SJSA1 (cell line): ENCODE data around the gene CFAP97D1. TPM values are rescaled to one million over a fixed set of nuclear protein-coding genes. Genes with fewer than 3 reads are reported as not detected.
"Not testable (repeated sequence)": the region's sequence is repeated elsewhere in the genome, so short reads cannot be mapped to it uniquely, and the experiment has no call there.

Experiments
- DNase-seq, 2 experiments: peaks; one replicate each; pipeline ENCODE4 v3.0.0-alpha.2; 2015 to 2020; ENCODE audit warnings: low spot score in 2 of 2, low read depth in 1 of 2
- H3K27ac ChIP-seq: fragments of 250-450 bp; sonication (Bioruptor Pico); 2 replicates; pipeline ENCODE4 v1.5.1; 2020; ENCODE audit warnings: mild to moderate bottlenecking, moderate library complexity
- H3K27me3 ChIP-seq: fragments of 250-450 bp; sonication (Bioruptor Pico); replicated peaks from 2 replicates; pipeline ENCODE4 v1.5.1; 2020; ENCODE audit warnings: mild to moderate bottlenecking, moderate library complexity
- H3K36me3 ChIP-seq: fragments of 250-450 bp; sonication (Bioruptor Pico); 2 replicates; pipeline ENCODE4 v1.5.1; 2020; ENCODE audit warnings: mild to moderate bottlenecking
- H3K4me1 ChIP-seq: fragments of 250-450 bp; sonication (Bioruptor Pico); replicated peaks from 2 replicates; pipeline ENCODE4 v1.6.1; 2021; ENCODE audit warnings: mild to moderate bottlenecking
- H3K4me3 ChIP-seq: fragments of 250-450 bp; sonication (Bioruptor Pico); 2 replicates; pipeline ENCODE4 v1.5.1; 2020; ENCODE audit warnings: mild to moderate bottlenecking
- H3K9me3 ChIP-seq: fragments of 250-450 bp; sonication (Bioruptor Pico); replicated peaks from 2 replicates; pipeline ENCODE4 v1.5.1; 2020; ENCODE audit warnings: mild to moderate bottlenecking
- total RNA-seq: library from RNA; depleted of rRNA; stranded (reverse); fragments of >200 nt; shearing (Covaris generic); gene quantifications from 2 replicates; pipeline ENCODE4 v1.2.3, GENCODE V29; 2014

CFAP97D1 gene
- total RNA-seq, 1 experiment from 2014 or later = not detected

DNA sequence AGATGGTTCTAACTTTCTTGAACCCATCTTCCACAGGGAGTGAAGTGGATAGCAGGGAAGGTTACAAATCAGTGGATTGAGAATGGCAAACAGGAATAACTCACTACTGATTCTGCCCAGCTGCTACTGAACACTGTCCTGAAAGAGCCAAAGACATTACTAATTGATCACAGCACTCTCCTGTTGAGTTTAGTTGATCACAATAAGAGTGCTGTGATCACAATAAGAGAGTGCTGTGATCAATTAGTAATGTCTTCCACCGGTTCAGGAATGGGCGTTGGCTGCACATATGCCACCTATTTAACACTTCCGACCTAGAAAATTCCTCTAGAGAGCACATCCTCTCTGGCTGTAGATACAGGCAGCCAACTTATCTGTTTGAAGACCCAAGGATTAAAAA lies 11.4 kb downstream of the CFAP97D1 start:
- Histone ChIP-seq H3K9me3 (no peaks in the 10 kb centered on the region), H3K27me3 (0 out of 2 replicates have a peak, but pooled peaks cover 6% of the 10 kb centered on the region), H3K36me3 (no peaks in the 10 kb centered on the region), H3K4me1 (0 out of 2 replicates have a peak, but pooled peaks cover 4% of the 10 kb centered on the region), H3K4me3 (no peak overlapping the region), H3K27ac (no peak overlapping the region)
- DNase-seq = no peak

DNA sequence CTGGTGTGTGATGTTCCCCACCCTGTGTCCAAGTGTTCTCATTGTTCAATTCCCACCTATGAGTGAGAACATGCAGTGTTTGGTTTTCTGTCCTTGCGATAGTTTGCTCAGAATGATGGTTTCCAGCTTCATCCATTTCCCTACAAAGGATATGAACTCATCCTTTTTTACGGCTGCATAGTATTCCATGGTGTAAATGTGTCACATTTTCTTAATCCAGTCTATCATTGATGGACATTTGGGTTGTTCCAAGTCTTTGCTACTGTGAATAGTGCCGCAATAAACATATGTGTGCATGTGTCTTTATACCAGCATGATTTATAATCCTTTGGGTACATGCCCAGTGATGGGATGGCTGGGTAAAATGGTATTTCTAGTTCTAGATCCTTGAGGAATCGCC lies 12.4 kb downstream of the CFAP97D1 start:
- not testable (repeated sequence) for H3K9me3 ChIP-seq, H3K4me3 ChIP-seq, H3K4me1 ChIP-seq, DNase-seq, H3K27me3 ChIP-seq, H3K27ac ChIP-seq, H3K36me3 ChIP-seq

DNA sequence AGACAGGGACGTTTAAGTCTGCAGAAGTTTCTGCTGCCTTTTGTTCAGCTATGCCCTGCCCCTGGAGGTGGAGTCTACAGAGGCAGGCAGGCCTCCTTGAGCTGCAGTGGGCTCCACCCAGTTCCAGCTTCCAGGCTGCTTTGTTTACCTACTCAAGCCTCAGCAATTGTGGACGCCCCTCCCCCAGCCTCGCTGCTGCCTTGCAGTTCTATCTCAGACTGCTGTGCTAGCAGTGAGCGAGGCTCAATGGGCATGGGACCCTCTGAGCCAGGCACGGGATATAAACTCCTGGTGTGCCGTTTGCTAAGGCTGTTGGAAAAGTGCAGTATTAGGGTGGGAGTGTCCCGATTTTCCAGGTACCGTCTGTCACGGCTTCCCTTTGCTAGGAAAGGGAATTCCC lies 17.8 kb downstream of the CFAP97D1 start:
- H3K36me3 ChIP-seq, H3K27ac ChIP-seq, H3K4me1 ChIP-seq, H3K9me3 ChIP-seq, DNase-seq, H3K4me3 ChIP-seq, H3K27me3 ChIP-seq: not testable (repeated sequence)

GRCh38 chr17:43799047-43799446 lies 18.8 kb downstream of the CFAP97D1 start:
- 0 out of 2 replicates have a peak, but pooled peaks cover 6% of the 10 kb centered on the region for H3K27me3 ChIP-seq
- H3K4me3 ChIP-seq = no peak overlapping the region
- 0 out of 2 replicates have a peak, but pooled peaks cover 3% of the 10 kb centered on the region for H3K36me3 ChIP-seq
- no peaks in the 10 kb centered on the region for H3K9me3 ChIP-seq
- no peak for DNase-seq
- no peak overlapping the region for H3K27ac ChIP-seq
- H3K4me1 ChIP-seq = no peaks in the 10 kb centered on the region

GRCh38 chr17:43800736-43801135 lies 20.5 kb downstream of the CFAP97D1 start:
- Histone ChIP-seq H3K4me3 (no peak overlapping the region), H3K4me1 (no peaks in the 10 kb centered on the region), H3K36me3 (peaks cover 7% of the 10 kb centered on the region; the same call in 1 of the 2 replicates), H3K9me3 (no peaks in the 10 kb centered on the region), H3K27ac (no peak overlapping the region), H3K27me3 (0 out of 2 replicates have a peak, but pooled peaks cover under 1% of the 10 kb centered on the region)
- DNase-seq = no peak

DNA sequence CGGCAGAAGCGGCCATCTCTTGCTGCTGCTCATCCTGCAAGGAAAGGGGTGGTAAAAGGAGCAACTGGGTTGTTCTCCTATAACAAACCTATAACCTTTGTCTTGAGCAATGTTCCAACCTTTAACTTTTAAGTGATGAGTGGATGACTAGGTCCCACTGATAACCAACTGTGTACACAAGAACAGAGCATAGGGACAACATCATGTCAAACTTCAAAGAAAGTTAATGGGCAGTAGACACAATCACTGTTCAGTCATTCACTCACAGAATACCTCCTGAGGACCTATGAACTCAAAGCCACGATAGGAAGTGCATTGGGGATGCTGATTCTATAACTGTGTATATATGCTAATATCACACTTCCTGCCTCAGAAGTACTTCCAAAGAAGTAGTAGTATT lies 21.6 kb downstream of the CFAP97D1 start:
- no peak overlapping the region for H3K27ac ChIP-seq
- DNase-seq = no peak
- H3K27me3 ChIP-seq = no peaks in the 10 kb centered on the region

DNA sequence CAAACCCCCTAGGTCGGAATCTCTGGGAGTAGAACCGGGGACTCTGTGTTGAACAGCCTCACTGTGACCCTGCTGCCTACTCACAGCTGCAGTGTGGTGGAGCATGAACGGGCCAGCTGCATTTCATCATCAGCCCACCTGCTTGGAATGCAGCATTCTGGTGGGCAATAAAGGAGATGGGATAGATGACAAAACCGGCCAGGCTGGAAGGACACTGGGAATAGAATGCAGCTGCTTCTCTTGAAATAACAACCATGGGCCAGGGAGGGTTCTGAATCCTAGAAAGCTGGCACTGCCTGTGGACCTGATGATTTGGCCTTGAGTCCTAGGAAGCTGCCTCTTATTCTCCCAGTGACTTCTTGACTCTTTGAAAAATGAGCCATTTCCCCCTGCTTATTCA lies 23.5 kb downstream of the CFAP97D1 start:
- no peak overlapping the region for H3K27ac ChIP-seq
- DNase-seq = no peak
- H3K27me3 ChIP-seq = no peaks in the 10 kb centered on the region
- H3K4me1 ChIP-seq = no peaks in the 10 kb centered on the region
- no peak overlapping the region for H3K4me3 ChIP-seq
- no peaks in the 10 kb centered on the region for H3K9me3 ChIP-seq
- peaks cover 14% of the 10 kb centered on the region for H3K36me3 ChIP-seq

More for the DNA sequence above, 21.6 kb downstream of the CFAP97D1 start:
- Histone ChIP-seq H3K36me3 (peaks cover 7% of the 10 kb centered on the region; the same call in 1 of the 2 replicates), H3K9me3 (no peaks in the 10 kb centered on the region), H3K4me3 (no peak overlapping the region), H3K4me1 (no peaks in the 10 kb centered on the region)

- no peak for DNase-seq
- Histone ChIP-seq H3K9me3 (no peaks in the 10 kb centered on the region), H3K36me3 (peaks cover 14% of the 10 kb centered on the region), H3K27ac (no peak overlapping the region), H3K4me1 (no peaks in the 10 kb centered on the region), H3K27me3 (no peaks in the 10 kb centered on the region), H3K4me3 (no peak overlapping the region)
Observed at GRCh38 chr17:43805117-43805516, 24.9 kb downstream of the CFAP97D1 start.

DNA sequence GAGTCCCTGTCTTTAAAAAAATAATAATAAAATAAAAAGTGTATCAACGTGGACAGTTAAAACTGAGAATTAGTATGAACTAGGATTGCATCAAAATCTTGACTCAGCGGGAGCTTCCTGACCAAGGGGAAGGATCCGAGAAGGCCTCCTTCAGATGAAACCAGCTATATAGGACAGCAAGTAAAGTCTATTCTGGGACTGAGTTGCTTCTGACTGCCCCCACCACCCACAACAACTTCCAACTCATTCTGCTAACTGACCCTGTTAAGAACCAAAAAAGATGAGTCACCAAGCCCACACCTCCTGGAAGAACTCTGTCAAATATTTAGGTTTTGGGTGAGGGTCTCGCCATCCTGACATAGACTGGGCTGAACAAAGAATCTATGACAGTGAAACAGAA lies 27.8 kb downstream of the CFAP97D1 start:
- Histone ChIP-seq H3K27me3 (no peaks in the 10 kb centered on the region), H3K9me3 (no peaks in the 10 kb centered on the region), H3K27ac (no peak overlapping the region), H3K36me3 (peaks cover 13% of the 10 kb centered on the region), H3K4me3 (no peak overlapping the region), H3K4me1 (no peaks in the 10 kb centered on the region)
- no peak for DNase-seq

GRCh38 chr17:43809121-43809520 lies 28.9 kb downstream of the CFAP97D1 start:
- Histone ChIP-seq H3K27me3 (no peaks in the 10 kb centered on the region), H3K36me3 (peaks cover 20% of the 10 kb centered on the region), H3K4me1 (no peaks in the 10 kb centered on the region), H3K27ac (no peak overlapping the region), H3K4me3 (no peak overlapping the region), H3K9me3 (no peaks in the 10 kb centered on the region)
- no peak for DNase-seq

DNA sequence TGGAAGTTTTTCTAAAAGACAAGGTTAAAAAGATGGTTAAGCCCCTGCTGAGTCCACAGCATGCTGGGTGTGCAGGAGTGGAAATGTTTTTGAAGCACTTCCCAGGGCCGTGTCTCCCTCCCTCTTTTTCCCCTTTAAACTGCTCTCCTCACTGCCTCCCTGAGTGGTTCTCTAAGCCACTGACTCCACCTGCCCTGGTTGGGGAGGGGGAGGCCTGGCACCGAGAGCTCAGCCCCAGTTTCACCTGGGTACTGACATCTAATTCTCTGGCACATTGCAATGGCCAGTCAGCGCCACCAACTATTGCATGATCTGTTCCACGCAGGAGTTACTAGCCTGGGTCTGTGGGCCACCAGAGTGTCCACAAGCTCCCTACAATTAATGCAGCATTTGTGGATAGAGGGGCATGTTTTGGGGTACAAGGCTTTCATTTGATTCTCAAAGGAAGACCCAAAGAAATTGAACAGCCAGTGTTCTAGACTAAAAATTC lies 30.0 kb downstream of the CFAP97D1 start:
- peaks cover 8% of the 10 kb centered on the region for H3K4me1 ChIP-seq
- H3K27me3 ChIP-seq = no peaks in the 10 kb centered on the region
- H3K9me3 ChIP-seq = no peaks in the 10 kb centered on the region
- no peak for DNase-seq
- H3K27ac ChIP-seq = no peak overlapping the region
- peaks cover 21% of the 10 kb centered on the region for H3K36me3 ChIP-seq
- no peak overlapping the region for H3K4me3 ChIP-seq

DNA sequence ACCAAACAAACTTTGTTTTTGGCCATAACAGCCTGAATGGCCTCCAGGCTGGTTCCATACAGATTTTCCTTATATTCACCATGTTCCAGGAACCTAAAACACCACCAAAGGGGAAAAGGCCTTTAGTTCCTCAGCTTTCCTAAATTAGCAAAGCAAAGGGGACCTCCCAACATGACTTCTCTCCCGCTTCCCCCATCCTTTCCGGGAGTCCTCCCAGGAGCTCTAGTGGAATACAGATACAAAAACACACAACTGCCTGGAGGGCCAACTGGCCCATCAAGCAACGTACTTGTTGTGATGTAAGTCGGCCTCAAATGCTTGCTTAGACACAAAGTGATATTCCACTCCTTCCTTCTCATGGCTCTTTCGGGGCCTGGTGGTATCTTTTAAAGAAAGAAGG lies 30.6 kb downstream of the CFAP97D1 start:
- Histone ChIP-seq H3K4me1 (peaks cover 8% of the 10 kb centered on the region), H3K9me3 (no peaks in the 10 kb centered on the region), H3K27me3 (no peaks in the 10 kb centered on the region), H3K4me3 (no peak overlapping the region), H3K27ac (no peak overlapping the region), H3K36me3 (peaks cover 21% of the 10 kb centered on the region)
- no peak for DNase-seq

- no peaks in the 10 kb centered on the region for H3K27me3 ChIP-seq
- no peak for DNase-seq
- H3K9me3 ChIP-seq = no peaks in the 10 kb centered on the region
- H3K36me3 ChIP-seq = peaks cover 21% of the 10 kb centered on the region
- H3K4me1 ChIP-seq = peaks cover 8% of the 10 kb centered on the region
- no peak overlapping the region for H3K27ac ChIP-seq
- no peak overlapping the region for H3K4me3 ChIP-seq
Observed at GRCh38 chr17:43812396-43813265, 32.4 kb downstream of the CFAP97D1 start.

DNA sequence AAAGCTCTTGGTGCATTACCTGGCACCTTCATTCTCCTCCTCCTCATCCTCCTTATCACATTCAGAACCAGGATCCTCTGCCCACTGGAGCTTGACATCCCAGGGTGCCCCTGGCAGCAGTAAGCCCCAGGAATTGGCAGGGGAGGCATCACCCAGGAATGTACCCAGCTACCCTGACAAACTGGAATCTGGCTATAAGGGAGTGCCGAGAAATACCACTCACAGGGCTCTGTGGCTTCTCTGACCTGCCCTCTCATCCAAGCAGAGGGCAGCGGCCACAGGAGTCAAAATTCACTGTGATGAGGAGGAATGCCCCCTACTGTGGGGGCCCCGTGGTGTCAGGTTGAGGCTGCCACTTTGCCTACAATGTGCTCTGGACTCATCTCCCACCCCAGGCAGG lies 33.2 kb downstream of the CFAP97D1 start:
- peaks cover 16% of the 10 kb centered on the region for H3K36me3 ChIP-seq
- no peak for DNase-seq
- no peak overlapping the region for H3K27ac ChIP-seq
- H3K27me3 ChIP-seq = no peaks in the 10 kb centered on the region
- no peak overlapping the region for H3K4me3 ChIP-seq
- H3K4me1 ChIP-seq = peaks cover 8% of the 10 kb centered on the region
- no peaks in the 10 kb centered on the region for H3K9me3 ChIP-seq
